CD4-positive, CD25-positive, alpha-beta regulatory T cell (primary cell): ENCODE results near the gene MAP2K5. TPM values are rescaled to one million over a fixed set of nuclear protein-coding genes. Genes with fewer than 3 reads are reported as not detected.

Experiments used
- ATAC-seq, 2 donors: fragments of 150-1000 bp; cut with Tn5 transposase; one replicate each; pipeline ENCODE4 v1.10.0; 2021; ENCODE audit warnings: low read depth in 2 of 2, moderate number of reproducible peaks in 2 of 2, moderate library complexity in 1 of 2
- DNase-seq, 3 donors: peaks; one replicate each; pipeline versions ENCODE4 v3.0.0 to v3.0.0-alpha.2; 2012 to 2022; ENCODE audit warnings: mixed read lengths in 1 of 3
- H3K27ac ChIP-seq: one replicate; pipeline ENCODE4 v1.7.0; 2013; ENCODE audit warnings: mild to moderate bottlenecking, low read length; ENCODE audit not compliant: insufficient read depth, poor library complexity, severe bottlenecking
- H3K27me3 ChIP-seq: one replicate; pipeline ENCODE4 v1.7.0; 2013; ENCODE audit warnings: low read length; ENCODE audit not compliant: control insufficient read depth, insufficient read depth
- H3K36me3 ChIP-seq: one replicate; pipeline ENCODE4 v1.7.0; 2013; ENCODE audit warnings: mild to moderate bottlenecking, low read length, moderate library complexity; ENCODE audit not compliant: control insufficient read depth, insufficient read depth
- H3K4me1 ChIP-seq: 2 replicates; pipeline ENCODE4 v1.7.0; 2013; ENCODE audit warnings: mild to moderate bottlenecking, low read length; ENCODE audit not compliant: insufficient read depth, control insufficient read depth, poor library complexity, severe bottlenecking
- H3K4me3 ChIP-seq: one replicate; pipeline ENCODE4 v1.7.0; 2013; ENCODE audit warnings: low read depth, mild to moderate bottlenecking, low read length, moderate library complexity
- H3K9me3 ChIP-seq, 2 experiments: 1 replicate in 1 of 2; 2 replicates in 1 of 2; pipeline ENCODE4 v1.7.0; 2013; ENCODE audit warnings: low read length in 2 of 2, mild to moderate bottlenecking in 1 of 2, moderate library complexity in 1 of 2; ENCODE audit not compliant: control insufficient read depth in 2 of 2
- H3K27ac Mint-ChIP-seq, 3 donors: one replicate each; pipeline ENCODE4 v1.8.0; 2020 to 2022; ENCODE audit warnings: mild to moderate bottlenecking in 3 of 3, mixed read lengths in 3 of 3, moderate library complexity in 2 of 3
- H3K27me3 Mint-ChIP-seq: one replicate; pipeline ENCODE4 v1.8.0; 2022; ENCODE audit warnings: mild to moderate bottlenecking, mixed read lengths
- H3K36me3 Mint-ChIP-seq: one replicate; pipeline ENCODE4 v1.8.0; 2020; ENCODE audit warnings: mixed read lengths
- H3K4me1 Mint-ChIP-seq, 4 donors: one replicate each; pipeline ENCODE4 v1.8.0; 2020 to 2022; ENCODE audit warnings: mixed read lengths in 4 of 4, mild to moderate bottlenecking in 1 of 4
- H3K4me3 Mint-ChIP-seq, 4 donors: one replicate each; pipeline ENCODE4 v1.8.0; 2020 to 2022; ENCODE audit warnings: mild to moderate bottlenecking in 4 of 4, mixed read lengths in 4 of 4, moderate library complexity in 3 of 4
- H3K9me3 Mint-ChIP-seq, 7 donors: one replicate each; pipeline ENCODE4 v1.8.0; 2020 to 2022; ENCODE audit warnings: mixed read lengths in 7 of 7, mild to moderate bottlenecking in 3 of 7, moderate library complexity in 2 of 7
- polyA plus RNA-seq, 4 donors: library from polyadenylated mRNA; unstranded; fragments of 300-500 nt; fragmentation: Illumina TruSeq; gene quantifications; one replicate each; pipeline ENCODE4 v1.2.3, GENCODE V29; 2021
- total RNA-seq: library from RNA; stranded (reverse); gene quantifications from one replicate; pipeline ENCODE4 v1.2.3, GENCODE V29; 2022

Gene MAP2K5
- total RNA-seq: 30.8 TPM
- 10 to 100 TPM; 14.5 to 20.9 (median 17.0) TPM for polyA plus RNA-seq

DNA sequence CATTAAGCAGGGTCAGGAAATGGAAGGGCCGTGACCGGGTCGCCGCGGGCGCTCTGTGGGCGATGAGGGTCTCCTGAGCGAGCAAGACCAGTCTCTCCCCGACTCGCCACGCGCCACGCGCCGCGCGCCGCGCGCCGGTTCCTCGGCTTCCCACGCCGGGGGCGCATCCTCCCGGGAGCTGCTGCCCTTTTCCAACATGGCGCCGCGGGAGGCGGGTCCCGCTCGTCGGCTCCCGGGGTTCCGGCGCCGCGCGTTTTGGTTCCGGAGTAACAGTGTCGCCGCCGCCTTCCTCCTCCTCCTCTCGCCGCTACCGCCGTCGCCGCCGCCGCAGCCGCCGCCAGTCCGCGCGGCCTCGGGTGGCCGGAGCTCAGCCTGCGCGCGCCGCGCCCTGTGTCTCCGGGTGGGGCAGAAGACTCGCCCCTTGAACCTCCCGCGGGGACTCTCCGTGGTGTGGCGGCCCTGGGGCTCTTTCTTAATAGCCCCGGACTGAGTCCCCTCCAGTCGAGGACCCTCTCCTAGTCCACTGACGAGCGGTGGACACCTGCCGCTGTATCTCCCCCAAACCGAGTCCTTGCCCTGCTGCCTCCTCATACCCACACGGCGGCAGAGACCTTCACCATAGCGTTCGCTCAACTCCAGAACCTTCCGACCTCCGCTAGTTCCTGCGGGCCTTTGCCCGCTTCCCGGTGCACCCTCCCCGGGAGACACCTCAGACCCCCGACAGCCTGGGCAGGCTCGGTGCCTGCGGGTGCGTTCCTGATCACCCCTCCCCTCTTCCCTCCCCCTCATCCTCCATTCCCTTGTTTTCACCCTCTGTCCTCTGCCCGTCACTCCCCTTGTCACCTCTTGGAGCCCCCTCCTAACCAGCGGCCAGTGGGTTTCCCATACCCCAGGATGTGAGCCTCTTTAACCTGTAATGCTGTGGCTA, at the start of gene MAP2K5:
MAP2K5 (plus strand) TSS at position 284 of the 928 bp plus-strand sequence; CDS start at position 917, 633 bp downstream.
- Mint-ChIP-seq H3K9me3 (peaks cover 0 to 2% (median 0%) of the 10 kb centered on the region in 7 donors), H3K27me3 (peaks cover 6% of the 10 kb centered on the region), H3K27ac (peak within 1 kb of the TSS; percentile 96 to 100 (median 98)), H3K4me3 (peak within 1 kb of the TSS; percentile 95 to 99 (median 97)), H3K36me3 (peaks cover 10% of the 10 kb centered on the region), H3K4me1 (peaks cover 17 to 74% (median 40%) of the 10 kb centered on the region in 4 donors)
- Histone ChIP-seq H3K36me3 (peaks cover 10% of the 10 kb centered on the region), H3K9me3 (no peaks in the 10 kb centered on the region), H3K27ac (peak within 1 kb of the TSS; percentile 85), H3K4me1 (peaks cover 25% of the 10 kb centered on the region), H3K27me3 (no peaks in the 10 kb centered on the region), H3K4me3 (peak within 1 kb of the TSS; percentile 99)
- ATAC-seq (peak; percentile 80), DNase-seq (peak; percentile 79 to 87 (median 81))

DNA sequence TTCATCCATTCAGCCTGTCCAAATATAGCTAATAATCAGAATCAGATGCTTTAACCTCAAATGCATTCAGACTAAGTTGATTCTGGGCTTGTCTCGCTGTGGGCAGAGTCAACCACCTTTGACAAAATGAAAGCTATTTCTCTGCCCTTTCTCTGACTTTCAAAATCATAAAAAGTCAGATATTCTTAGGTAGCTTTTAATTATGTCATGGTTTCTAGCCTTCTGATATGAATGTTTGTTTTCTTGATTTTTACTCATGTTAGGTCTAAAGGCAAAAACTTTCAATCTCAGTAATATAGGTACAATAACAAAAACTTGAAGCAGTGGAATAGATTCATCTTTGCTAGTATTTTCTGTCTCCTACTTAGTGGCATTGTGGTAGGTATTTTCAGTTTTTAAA, 46.9 kb upstream of the MAP2K5 start:
- Mint-ChIP-seq H3K4me3 (no peak overlapping the region), H3K27ac (peak overlapping the region in 1 of 3 donors; percentile 44), H3K9me3 (no peaks in the 10 kb centered on the region), H3K4me1 (no peaks in the 10 kb centered on the region), H3K27me3 (no peaks in the 10 kb centered on the region), H3K36me3 (no peaks in the 10 kb centered on the region)
- H3K27ac ChIP-seq: no peak overlapping the region
- H3K27me3 ChIP-seq: no peaks in the 10 kb centered on the region
- H3K9me3 ChIP-seq: no peaks in the 10 kb centered on the region
- ATAC-seq: no peak
- no peak for DNase-seq
- H3K4me1 ChIP-seq: no peaks in the 10 kb centered on the region
- no peak overlapping the region for H3K4me3 ChIP-seq
- no peaks in the 10 kb centered on the region for H3K36me3 ChIP-seq

DNA sequence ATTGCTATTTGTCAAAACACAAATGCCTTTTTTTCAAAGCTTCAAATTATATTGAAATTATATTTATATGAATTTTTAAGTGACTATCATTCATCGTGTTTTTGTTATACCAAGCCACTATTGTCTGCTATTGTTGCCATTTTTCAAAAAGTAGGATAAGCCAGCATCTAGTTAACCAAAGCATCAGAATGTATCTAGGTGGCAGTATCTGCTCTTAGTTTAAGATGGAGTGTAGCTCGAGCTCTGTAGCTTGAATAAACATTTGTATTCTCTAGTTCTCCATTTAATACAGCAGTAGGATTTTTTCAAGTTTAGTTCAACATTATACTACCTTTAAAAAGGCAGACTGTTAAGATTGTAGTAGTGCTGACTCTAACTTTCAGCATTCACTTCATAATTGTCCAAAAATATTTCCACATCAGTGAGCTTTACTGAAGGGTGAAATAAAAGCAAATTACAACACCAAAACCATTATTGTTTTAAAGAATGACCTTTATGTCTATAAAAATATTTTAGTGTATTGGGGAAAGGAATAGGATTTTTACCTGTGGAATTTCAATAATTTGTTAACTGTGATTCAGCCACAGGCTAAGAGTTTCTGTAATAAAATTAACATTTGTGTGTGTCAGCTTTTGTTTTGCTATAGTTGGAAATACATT, 41.2 kb upstream of the MAP2K5 start:
- no peaks in the 10 kb centered on the region for H3K4me1 ChIP-seq
- no peak overlapping the region for H3K4me3 Mint-ChIP-seq
- H3K27ac Mint-ChIP-seq: no peak overlapping the region
- peaks cover 0 to 1% (median 0%) of the 10 kb centered on the region in 7 donors for H3K9me3 Mint-ChIP-seq
- H3K27me3 Mint-ChIP-seq: no peaks in the 10 kb centered on the region
- no peaks in the 10 kb centered on the region for H3K27me3 ChIP-seq
- no peaks in the 10 kb centered on the region for H3K9me3 ChIP-seq
- DNase-seq: peak in 2 of 3 donors; percentile 24 to 31
- peaks cover 4% of the 10 kb centered on the region for H3K36me3 Mint-ChIP-seq
- peak in 1 of 2 donors; percentile 58 for ATAC-seq
- no peak overlapping the region for H3K4me3 ChIP-seq
- H3K27ac ChIP-seq: no peak overlapping the region
- H3K36me3 ChIP-seq: no peaks in the 10 kb centered on the region
- H3K4me1 Mint-ChIP-seq: no peaks in the 10 kb centered on the region

DNA sequence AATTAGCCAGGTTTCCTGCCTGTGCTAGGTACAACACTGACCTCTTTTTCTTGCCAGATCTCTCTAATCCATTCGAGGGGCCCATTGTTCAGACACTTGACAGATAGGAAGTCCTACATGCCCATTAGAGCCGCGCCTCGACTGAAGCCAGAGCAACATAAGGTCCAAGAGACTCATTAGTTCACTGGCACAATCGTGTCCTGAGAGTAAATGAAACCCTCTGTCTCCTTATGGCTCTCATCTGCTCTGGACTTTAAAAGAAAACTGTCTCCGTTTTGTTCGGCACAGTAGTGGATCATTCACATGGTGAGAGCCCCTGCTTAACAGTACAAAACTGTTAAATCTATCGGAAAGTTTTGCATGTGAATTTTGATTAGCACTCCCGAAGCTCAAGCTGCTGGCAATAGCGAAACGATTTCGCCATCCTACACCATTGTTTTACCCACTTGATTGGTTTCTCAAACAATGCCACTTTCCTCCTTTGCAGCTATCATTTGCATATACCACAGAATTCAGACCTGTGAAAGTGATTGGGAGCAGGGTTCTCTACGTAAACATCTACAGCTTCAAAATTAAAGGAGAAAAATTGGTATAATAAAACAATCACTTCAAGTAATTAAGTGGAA, 40.6 kb upstream of the MAP2K5 start:
- peaks cover 0 to 1% (median 0%) of the 10 kb centered on the region in 7 donors for H3K9me3 Mint-ChIP-seq
- H3K4me3 ChIP-seq: no peak overlapping the region
- no peak overlapping the region for H3K4me3 Mint-ChIP-seq
- no peaks in the 10 kb centered on the region for H3K4me1 Mint-ChIP-seq
- H3K36me3 ChIP-seq: no peaks in the 10 kb centered on the region
- H3K27me3 ChIP-seq: no peaks in the 10 kb centered on the region
- no peak overlapping the region for H3K27ac Mint-ChIP-seq
- no peak for DNase-seq
- peaks cover 4% of the 10 kb centered on the region for H3K36me3 Mint-ChIP-seq
- no peak overlapping the region for H3K27ac ChIP-seq
- ATAC-seq: no peak
- no peaks in the 10 kb centered on the region for H3K4me1 ChIP-seq
- no peaks in the 10 kb centered on the region for H3K9me3 ChIP-seq
- H3K27me3 Mint-ChIP-seq: no peaks in the 10 kb centered on the region

DNA sequence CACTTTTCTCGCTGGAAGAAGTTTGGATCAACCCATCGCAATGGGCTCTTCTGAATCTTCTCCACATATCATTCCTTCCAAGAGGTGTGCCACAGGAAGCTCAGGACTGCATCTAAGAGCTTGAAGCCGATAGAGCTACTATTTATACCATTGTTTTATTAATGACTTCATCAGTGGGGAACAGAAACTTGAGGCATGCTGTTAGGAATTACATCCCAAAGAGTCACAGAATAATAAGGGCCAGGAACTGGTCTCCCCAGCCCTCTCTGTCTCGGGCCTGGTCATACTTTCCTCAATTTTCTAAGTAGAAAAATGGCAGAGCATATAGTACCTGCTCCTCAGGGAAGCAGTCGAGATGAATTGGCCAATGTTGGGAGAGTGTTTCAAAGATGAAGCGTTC, 38.4 kb upstream of the MAP2K5 start:
- peaks cover 0 to 1% (median 0%) of the 10 kb centered on the region in 7 donors for H3K9me3 Mint-ChIP-seq
- no peaks in the 10 kb centered on the region for H3K4me1 ChIP-seq
- H3K27me3 ChIP-seq: no peaks in the 10 kb centered on the region
- no peaks in the 10 kb centered on the region for H3K27me3 Mint-ChIP-seq
- H3K36me3 Mint-ChIP-seq: peaks cover 11% of the 10 kb centered on the region
- H3K4me3 ChIP-seq: no peak overlapping the region
- ATAC-seq (no peak), DNase-seq (no peak)
- peaks cover 0 to 4% (median under 1%) of the 10 kb centered on the region in 4 donors for H3K4me1 Mint-ChIP-seq
- H3K27ac ChIP-seq: no peak overlapping the region
- H3K27ac Mint-ChIP-seq: no peak overlapping the region
- no peak overlapping the region for H3K4me3 Mint-ChIP-seq
- no peaks in the 10 kb centered on the region for H3K9me3 ChIP-seq
- no peaks in the 10 kb centered on the region for H3K36me3 ChIP-seq

DNA sequence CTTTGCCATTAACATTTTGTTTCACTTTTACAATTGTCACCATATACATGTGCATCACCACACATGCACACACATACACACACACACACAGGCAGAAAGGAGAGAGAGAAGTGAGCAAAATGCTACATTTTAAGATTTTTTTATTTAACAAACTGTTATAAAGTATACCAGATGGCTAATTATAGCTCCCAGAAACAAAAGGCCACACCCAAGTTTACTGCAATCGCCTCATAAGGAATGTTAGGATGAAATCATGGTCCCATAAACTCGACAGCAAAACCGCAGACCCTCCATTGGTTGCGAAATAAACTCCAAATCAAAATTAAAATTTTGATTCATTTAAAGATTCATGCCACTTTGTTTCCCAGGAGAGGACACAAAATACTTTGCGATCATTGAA, 37.7 kb upstream of the MAP2K5 start:
- Histone ChIP-seq H3K4me3 (no peak overlapping the region), H3K27me3 (no peaks in the 10 kb centered on the region), H3K36me3 (no peaks in the 10 kb centered on the region), H3K4me1 (no peaks in the 10 kb centered on the region), H3K9me3 (no peaks in the 10 kb centered on the region), H3K27ac (no peak overlapping the region)
- H3K4me3 Mint-ChIP-seq: no peak overlapping the region
- H3K9me3 Mint-ChIP-seq: peaks cover 0 to 1% (median 0%) of the 10 kb centered on the region in 7 donors
- no peaks in the 10 kb centered on the region for H3K27me3 Mint-ChIP-seq
- DNase-seq (no peak), ATAC-seq (no peak)
- peaks cover 11% of the 10 kb centered on the region for H3K36me3 Mint-ChIP-seq
- peaks cover 0 to 5% (median under 1%) of the 10 kb centered on the region in 4 donors for H3K4me1 Mint-ChIP-seq
- no peak overlapping the region for H3K27ac Mint-ChIP-seq

DNA sequence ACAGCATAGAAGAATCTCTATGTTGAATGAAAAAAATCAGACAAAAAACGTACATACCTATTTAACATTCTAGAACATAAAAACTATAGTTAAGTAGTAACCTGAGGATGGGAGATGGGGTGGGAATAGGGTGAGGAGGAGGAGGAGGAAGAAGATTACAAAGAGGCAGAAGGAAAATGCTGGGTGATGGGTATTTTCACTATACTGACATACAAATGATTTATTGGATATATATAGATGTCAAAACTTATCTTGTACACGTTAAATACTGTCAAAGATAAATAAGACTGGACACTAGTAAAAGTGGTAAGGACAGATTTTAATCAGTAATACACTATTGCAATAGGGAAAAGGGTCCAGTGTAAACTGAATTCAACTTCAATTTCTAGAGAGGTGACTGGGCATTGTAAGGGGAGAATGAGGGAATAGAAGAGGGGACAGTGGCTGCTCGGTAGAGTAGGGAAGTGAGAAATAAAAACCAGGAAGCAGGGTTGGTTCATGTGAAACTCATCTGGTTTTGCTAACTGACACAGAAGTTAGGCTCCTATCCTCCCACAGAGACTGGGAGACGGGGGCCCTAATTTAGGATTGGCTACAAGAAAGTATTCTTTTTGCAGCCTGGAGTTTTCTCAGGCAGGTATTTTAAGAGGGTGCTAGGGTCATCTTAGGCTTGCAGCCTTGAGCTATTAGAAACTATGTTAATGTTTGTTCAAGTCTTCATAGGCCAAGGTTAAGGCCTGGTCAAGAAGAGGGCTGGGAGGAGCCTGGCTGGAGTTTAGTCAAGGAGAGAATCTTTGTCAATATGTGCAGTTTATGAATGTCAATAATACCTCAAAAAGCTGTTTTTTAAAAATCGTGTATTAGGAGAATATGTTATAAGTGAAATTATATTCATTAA, 36.6 kb upstream of the MAP2K5 start:
- Histone ChIP-seq H3K4me3 (no peak overlapping the region), H3K4me1 (no peaks in the 10 kb centered on the region), H3K27ac (no peak overlapping the region), H3K9me3 (no peaks in the 10 kb centered on the region), H3K27me3 (no peaks in the 10 kb centered on the region), H3K36me3 (no peaks in the 10 kb centered on the region)
- Mint-ChIP-seq H3K4me3 (no peak overlapping the region), H3K27me3 (no peaks in the 10 kb centered on the region), H3K9me3 (peaks cover 0 to 1% (median 0%) of the 10 kb centered on the region in 7 donors), H3K4me1 (peaks cover 0 to 5% (median under 1%) of the 10 kb centered on the region in 4 donors), H3K27ac (no peak overlapping the region), H3K36me3 (peaks cover 11% of the 10 kb centered on the region)
- ATAC-seq (no peak), DNase-seq (no peak)
